ENCODE results near the gene SH2D3A. TPM values are rescaled to one million over a fixed set of nuclear protein-coding genes. Genes with fewer than 3 reads are reported as not detected.
A peak's percentile ranks its signal among the peaks of the same experiment; 100 is the strongest.

SH2D3A gene
- total and polyA plus RNA-seq, 10 donors, result 7.5 to 17.1 (median 10.2) TPM

DNA sequence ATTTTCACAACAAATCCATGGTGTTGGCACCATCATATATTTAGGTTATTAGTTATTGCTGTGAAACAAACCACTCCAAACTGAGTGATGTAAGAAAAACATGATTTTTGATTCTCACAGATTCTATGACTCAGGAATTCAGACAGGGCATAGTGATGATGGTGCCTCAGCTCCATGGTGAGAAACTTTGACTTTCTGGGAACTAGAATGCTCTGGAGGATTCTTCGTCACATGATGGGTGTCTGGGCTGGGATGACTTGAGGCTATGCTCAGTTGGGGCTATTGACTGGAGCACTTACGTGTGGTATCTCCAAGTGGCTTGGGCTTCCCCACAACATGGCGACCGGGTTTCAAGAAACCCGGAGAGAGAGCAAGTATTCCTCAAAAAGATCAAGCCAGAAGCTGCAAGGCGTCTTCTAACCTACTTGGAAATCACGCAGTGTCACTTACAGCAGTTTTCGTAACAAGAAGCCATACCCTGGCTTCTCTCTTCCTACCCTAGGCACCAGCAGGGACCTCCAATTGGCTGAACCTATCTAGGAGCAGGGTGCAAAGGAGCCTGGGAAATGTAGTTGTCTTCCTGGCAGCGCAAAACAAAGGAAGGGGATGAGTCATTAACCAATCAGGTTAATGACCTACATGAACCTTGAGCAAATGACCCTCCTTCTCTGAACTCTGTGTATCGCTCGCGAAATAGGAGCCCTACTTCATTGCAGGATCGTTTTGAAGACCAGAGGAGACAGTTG lies 27.6 kb upstream of the SH2D3A start:
- 86 to 96% (median 91%) methylated on average over 13 of the region's 13 CpGs for WGBS, 5 donors
- Histone ChIP-seq H3K27me3 (replicated peaks in 1 of 7) (no peaks in the 10 kb centered on the region), H3K9me3 (peaks cover 0 to 12% (median 10%) of the 10 kb centered on the region in 8 donors), H3K4me3 (no peak overlapping the region), H3K27ac (peak overlapping the region in 1 of 8 donors; percentile 24), H3K4me1 (peaks cover 0 to 97% (median 32%) of the 10 kb centered on the region in 6 donors), H3K36me3 (peaks cover 0 to 64% (median 2%) of the 10 kb centered on the region in 6 donors)
- no peak for DNase-seq
- intact Hi-C loops (cut with DNase I; ENCODE audit: low total_unique reads), result no loop called here
- TF ChIP-seq, protein P1, sequence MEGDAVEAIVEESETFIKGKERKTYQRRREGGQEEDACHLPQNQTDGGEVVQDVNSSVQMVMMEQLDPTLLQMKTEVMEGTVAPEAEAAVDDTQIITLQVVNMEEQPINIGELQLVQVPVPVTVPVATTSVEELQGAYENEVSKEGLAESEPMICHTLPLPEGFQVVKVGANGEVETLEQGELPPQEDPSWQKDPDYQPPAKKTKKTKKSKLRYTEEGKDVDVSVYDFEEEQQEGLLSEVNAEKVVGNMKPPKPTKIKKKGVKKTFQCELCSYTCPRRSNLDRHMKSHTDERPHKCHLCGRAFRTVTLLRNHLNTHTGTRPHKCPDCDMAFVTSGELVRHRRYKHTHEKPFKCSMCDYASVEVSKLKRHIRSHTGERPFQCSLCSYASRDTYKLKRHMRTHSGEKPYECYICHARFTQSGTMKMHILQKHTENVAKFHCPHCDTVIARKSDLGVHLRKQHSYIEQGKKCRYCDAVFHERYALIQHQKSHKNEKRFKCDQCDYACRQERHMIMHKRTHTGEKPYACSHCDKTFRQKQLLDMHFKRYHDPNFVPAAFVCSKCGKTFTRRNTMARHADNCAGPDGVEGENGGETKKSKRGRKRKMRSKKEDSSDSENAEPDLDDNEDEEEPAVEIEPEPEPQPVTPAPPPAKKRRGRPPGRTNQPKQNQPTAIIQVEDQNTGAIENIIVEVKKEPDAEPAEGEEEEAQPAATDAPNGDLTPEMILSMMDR (IDR thresholded peaks at IDR 0.05 in 8 of 11, conservative IDR thresholded peaks at IDR 0.05 in 3 of 11), result no peak
- no peak for TF ChIP-seq POLR2AphosphoS5 (IDR thresholded peaks at IDR 0.05)
- no peak for TF ChIP-seq POLR2A (IDR thresholded peaks at IDR 0.05)

DNA sequence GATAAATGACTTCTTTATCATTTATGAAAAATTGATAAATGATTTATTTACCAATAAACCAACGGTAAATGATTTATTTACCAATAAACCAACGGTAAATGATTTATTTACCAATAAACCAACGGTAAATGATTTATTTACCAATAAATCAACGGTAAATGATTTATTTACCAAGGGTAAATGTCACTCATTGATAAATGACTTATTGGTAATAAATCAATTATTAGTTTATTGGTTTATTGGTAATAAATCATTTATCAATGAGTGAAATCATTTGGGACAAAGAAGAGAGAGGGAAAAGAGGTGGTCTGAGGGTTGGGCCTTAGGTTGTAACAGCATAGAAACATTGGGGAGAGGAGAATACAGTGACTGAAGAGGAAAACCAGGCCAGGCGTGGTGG lies 26.7 kb upstream of the SH2D3A start:
- 93 to 98% (median 96%) methylated on average over 5 of the region's 5 CpGs for WGBS, 5 donors
- H3K36me3 ChIP-seq, result peaks cover 0 to 73% (median 2%) of the 10 kb centered on the region in 6 donors
- TF ChIP-seq POLR2A (IDR thresholded peaks at IDR 0.05) (no peak), POLR2AphosphoS5 (IDR thresholded peaks at IDR 0.05) (no peak)
- TF ChIP-seq, protein P1 (IDR thresholded peaks at IDR 0.05 in 8 of 11, conservative IDR thresholded peaks at IDR 0.05 in 3 of 11), result no peak
- H3K4me3 ChIP-seq, result no peak overlapping the region
- intact Hi-C loops (cut with DNase I; ENCODE audit: low total_unique reads), result no loop called here
- no peak for DNase-seq
- H3K9me3 ChIP-seq, result peaks cover 0 to 12% (median 10%) of the 10 kb centered on the region in 8 donors
- no peaks in the 10 kb centered on the region for H3K27me3 ChIP-seq (replicated peaks in 1 of 7)
- no peak overlapping the region for H3K27ac ChIP-seq
- H3K4me1 ChIP-seq, result peaks cover 0 to 97% (median 24%) of the 10 kb centered on the region in 6 donors

DNA sequence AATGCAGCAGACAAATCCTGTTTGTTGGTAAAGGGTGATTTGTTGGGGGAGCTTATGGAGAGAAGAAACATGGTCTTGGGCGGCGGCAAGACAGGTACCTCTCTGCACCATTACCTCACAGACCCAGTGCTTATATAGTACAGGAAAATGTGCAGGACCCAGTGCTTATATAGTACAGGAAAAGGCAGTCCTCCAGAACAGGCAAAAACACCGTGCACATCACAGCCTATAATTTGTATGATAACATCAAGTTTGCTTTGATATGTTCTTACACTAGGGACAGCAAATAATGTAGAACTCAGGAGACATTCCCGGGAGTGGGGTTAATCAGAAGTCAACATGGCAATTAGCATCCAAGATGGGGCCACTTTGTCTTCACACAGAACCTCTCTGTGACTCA lies 26.2 kb upstream of the SH2D3A start:
- no peak for DNase-seq
- TF ChIP-seq, protein P1 (IDR thresholded peaks at IDR 0.05 in 8 of 11, conservative IDR thresholded peaks at IDR 0.05 in 3 of 11), result no peak
- no peak for TF ChIP-seq POLR2A (IDR thresholded peaks at IDR 0.05)
- no peak for TF ChIP-seq POLR2AphosphoS5 (IDR thresholded peaks at IDR 0.05)
- intact Hi-C loops (cut with DNase I; ENCODE audit: low total_unique reads), result no loop called here
- Histone ChIP-seq H3K4me1 (peaks cover 0 to 97% (median 22%) of the 10 kb centered on the region in 6 donors), H3K4me3 (no peak overlapping the region), H3K27ac (no peak overlapping the region), H3K9me3 (peaks cover 0 to 12% (median 10%) of the 10 kb centered on the region in 8 donors), H3K36me3 (peaks cover 0 to 79% (median 2%) of the 10 kb centered on the region in 6 donors), H3K27me3 (replicated peaks in 1 of 7) (no peaks in the 10 kb centered on the region)
- 71 to 83% (median 77%) methylated on average over 4 of the region's 4 CpGs for WGBS, 5 donors

DNA sequence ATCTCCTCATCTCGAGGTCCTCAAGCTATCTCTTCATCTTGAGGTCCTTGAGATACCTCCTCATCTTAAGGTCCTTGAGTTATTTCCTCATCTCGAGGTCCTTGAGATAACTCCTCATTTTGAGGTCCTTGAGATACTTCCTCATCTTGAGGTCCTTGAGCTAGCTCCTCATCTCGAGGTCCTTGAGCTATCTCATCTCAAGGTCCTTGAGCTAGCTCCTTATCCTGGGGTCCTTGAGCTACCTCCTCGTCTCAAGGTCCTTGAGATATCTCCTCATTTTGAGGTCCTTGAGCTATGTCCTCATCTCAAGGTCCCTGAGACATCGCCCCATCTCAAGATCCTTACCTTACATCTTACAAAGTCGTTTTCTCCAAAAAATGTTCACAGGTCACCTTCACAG lies 24.0 kb upstream of the SH2D3A start:
- no peak for DNase-seq
- Histone ChIP-seq H3K36me3 (peaks cover 0 to 89% (median 4%) of the 10 kb centered on the region in 6 donors), H3K27ac (no peak overlapping the region), H3K4me1 (peaks cover 0 to 91% (median 11%) of the 10 kb centered on the region in 6 donors), H3K27me3 (replicated peaks in 1 of 7) (no peaks in the 10 kb centered on the region), H3K4me3 (no peak overlapping the region), H3K9me3 (peaks cover 0 to 12% (median 10%) of the 10 kb centered on the region in 8 donors)
- intact Hi-C loops (cut with DNase I; ENCODE audit: low total_unique reads), result no loop called here
- WGBS, 5 donors, result 65 to 82% (median 77%) methylated on average over 6 of the region's 6 CpGs
- no peak for TF ChIP-seq POLR2AphosphoS5 (IDR thresholded peaks at IDR 0.05)
- TF ChIP-seq POLR2A (IDR thresholded peaks at IDR 0.05), result no peak
- TF ChIP-seq, protein P1 (IDR thresholded peaks at IDR 0.05 in 8 of 11, conservative IDR thresholded peaks at IDR 0.05 in 3 of 11), result no peak

Data from spleen (tissue), 11 donors.